Motor neuron (in vitro differentiated cells): ENCODE results near the gene AIMP1. TPM values are rescaled to one million over a fixed set of nuclear protein-coding genes. Genes with fewer than 3 reads are reported as not detected.

Source experiments
- ATAC-seq, 8 experiments: fragments of 200-7000 bp; cut with Tn5 transposase; replicated peaks in 6 of 8; 2 replicates each; pipeline ENCODE4 v1.8.0; 2021; ENCODE audit warnings: mild to moderate bottlenecking in 8 of 8, moderate library complexity in 8 of 8
- H3K27ac ChIP-seq, 2 donors: fragments of 250-450 bp; sonication (Bioruptor Pico); 2 replicates each; pipeline ENCODE4 v1.9.0; 2021; ENCODE audit warnings: antibody characterized with exemption in 2 of 2, mild to moderate bottlenecking in 2 of 2, moderate library complexity in 1 of 2
- H3K4me1 ChIP-seq, 2 donors: fragments of 250-450 bp; sonication (Bioruptor Pico); replicated peaks in 1 of 2; 2 replicates each; pipeline ENCODE4 v1.6.1; 2021; ENCODE audit warnings: antibody characterized with exemption in 2 of 2, mild to moderate bottlenecking in 2 of 2, moderate library complexity in 1 of 2
- H3K4me3 ChIP-seq, 5 donors: fragments of 250-450 bp; sonication (Bioruptor Pico); 2 replicates each; pipeline ENCODE4 v1.9.0; 2021; ENCODE audit warnings: antibody characterized with exemption in 5 of 5, mild to moderate bottlenecking in 5 of 5, moderate library complexity in 4 of 5
- WGBS, 10 experiments: fragments of 450-650 bp; shearing (Covaris generic); methylation state at CpG; one replicate each; pipeline ENCODE4 v1.0.0; 2022; 5-methylcytosine and 5-hydroxymethylcytosine counted together
- in situ Hi-C, 9 experiments: fragments of 400-800 bp; cut with MboI; loops; one replicate each; pipeline ENCODE4 v1.15.0; 2021; ENCODE audit warnings: low sequenced_read_pairs in 9 of 9, low pct_unique_long_range_greater_than_20kb in 2 of 9; ENCODE audit not compliant: unreplicated experiment in 9 of 9
- total RNA-seq, 8 experiments: library from RNA; unstranded; fragments of 300-600 nt; gene quantifications; 2 replicates each; pipeline versions ENCODE4 v1.2.3 to v1.2.4, GENCODE V29; 2022

The AIMP1 gene
- 10 to 100 TPM; 20.5 to 42.9 (median 34.9) TPM for total RNA-seq

DNA sequence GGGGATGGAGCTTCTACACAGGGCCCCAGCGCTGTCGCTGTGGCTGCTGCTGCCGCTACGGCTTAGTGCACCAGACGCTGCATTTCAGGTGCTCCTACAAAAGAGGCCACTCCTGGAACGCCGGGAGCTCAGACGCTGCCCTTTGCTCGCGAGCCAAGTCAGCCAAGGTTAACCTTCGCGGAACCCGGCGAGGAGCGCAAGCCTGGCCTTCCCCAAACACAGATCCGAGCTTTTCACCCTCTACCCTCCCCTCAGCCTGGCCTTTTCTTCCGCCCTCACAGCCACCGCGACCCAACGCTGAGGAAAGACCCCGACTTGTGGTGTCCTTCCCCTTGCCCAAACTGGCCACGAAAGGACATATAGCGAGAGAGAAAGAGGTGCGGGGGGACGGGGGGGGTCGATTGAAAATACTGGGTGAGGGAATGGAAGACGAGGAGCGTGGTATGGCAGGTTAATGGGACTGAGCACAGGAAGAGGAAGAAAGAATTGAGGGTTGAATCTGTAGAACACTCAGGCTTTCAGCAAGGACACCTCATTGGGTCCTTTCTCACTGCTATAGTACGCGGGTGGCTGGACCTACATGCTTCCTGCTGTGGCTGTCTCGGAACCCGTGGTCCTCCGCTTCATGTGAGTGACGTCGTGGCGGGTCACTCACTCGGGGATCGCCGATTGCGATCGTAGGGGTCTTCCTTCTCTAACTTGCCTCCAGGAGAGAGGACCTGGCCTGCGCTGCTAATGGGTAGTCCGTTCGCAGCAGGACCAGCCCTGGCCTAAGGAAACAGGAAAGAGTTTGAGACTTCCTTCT, at the start of gene AIMP1, which contains the start of gene TBCK:
AIMP1 (plus strand) TSS at position 583 of the 805 bp plus-strand sequence. CDS start 8,460 bp downstream, outside the sequence.
TBCK (minus strand) TSS at position 242 of the 805 bp plus-strand sequence. CDS start 7,249 bp downstream, outside the sequence.
- H3K27ac ChIP-seq: peak within 1 kb of the TSS; percentile 99 to 100
- H3K4me3 ChIP-seq: peak within 1 kb of the TSS; percentile 47 to 83 (median 78)
- in situ Hi-C loops: no loop called here
- peaks cover 15 to 18% of the 10 kb centered on the region in 2 donors for H3K4me1 ChIP-seq
- peak; percentile 91 to 96 (median 95) for ATAC-seq
- WGBS, 10 experiments: 0 to 2% (median 0%) methylated on average over 2 to 31 of the region's 44 CpGs; no CpG with 5 or more reads in 3 of the 10 experiments

DNA sequence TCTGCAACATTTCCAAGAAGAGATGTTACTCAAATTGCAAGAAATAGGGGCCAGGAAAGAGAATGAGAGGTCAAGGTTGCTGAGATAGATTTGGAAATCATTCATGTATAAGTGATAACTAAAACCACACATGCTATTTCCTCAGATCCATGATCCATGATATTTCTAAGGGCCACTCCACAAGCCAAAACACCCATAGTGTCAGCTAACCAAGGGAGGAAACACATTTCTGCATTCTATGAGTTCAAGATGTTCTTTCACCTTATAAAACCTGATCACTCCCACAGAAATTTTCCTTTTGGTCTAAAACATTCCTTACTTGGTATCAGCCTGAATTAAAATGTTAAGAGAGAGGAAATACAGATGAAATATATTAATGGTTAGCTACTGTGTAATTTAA, 47.6 kb upstream of the AIMP1 start:
- H3K27ac ChIP-seq: no peak overlapping the region
- H3K4me3 ChIP-seq: no peak overlapping the region
- ATAC-seq: no peak
- in situ Hi-C loops: no loop called here
- no peaks in the 10 kb centered on the region for H3K4me1 ChIP-seq

DNA sequence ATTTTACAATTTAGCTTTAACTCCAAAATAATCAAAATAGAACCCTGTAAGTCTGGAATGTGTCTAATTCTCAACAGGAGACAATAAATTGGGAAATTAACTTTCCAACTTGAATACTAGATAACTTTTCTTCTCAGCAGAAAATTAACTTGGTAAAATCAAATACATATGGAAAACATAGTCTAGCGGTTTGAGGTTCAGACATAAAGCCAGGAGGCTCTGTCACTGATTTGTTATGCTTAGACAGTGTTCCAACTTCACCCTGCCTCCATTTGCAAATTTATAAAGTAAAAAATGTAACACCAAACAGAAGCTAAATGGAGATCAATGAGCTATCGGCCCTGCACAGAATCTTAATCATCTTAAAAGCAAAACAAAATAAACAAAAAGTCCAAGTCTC, 46.6 kb upstream of the AIMP1 start:
- in situ Hi-C loops: no loop called here
- Histone ChIP-seq H3K4me1 (no peaks in the 10 kb centered on the region), H3K4me3 (no peak overlapping the region), H3K27ac (no peak overlapping the region)
- WGBS, 10 experiments: 0 to 100% (median 73%) methylated on average over 1 to 2 of the region's 2 CpGs; no CpG with 5 or more reads in 2 of the 10 experiments
- ATAC-seq: no peak

DNA sequence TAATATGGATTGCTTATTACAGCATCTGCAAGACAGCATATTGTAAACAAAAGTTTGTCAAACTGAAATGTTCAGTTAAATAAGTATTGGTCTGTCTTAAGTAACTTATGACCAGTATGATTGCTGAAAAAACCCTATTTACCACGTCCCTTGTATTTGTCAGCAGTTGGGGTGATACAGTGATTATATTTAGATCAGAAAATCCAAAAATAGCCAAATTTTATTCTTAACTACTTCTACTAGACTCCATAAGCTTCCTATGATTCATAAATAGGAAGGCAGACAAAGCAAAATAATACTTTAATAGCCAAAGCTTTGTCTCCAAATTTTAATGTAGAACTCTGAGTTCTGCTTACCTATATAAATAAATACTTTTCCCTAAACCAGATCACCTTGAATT, 45.6 kb upstream of the AIMP1 start:
- in situ Hi-C loops: no loop called here

DNA sequence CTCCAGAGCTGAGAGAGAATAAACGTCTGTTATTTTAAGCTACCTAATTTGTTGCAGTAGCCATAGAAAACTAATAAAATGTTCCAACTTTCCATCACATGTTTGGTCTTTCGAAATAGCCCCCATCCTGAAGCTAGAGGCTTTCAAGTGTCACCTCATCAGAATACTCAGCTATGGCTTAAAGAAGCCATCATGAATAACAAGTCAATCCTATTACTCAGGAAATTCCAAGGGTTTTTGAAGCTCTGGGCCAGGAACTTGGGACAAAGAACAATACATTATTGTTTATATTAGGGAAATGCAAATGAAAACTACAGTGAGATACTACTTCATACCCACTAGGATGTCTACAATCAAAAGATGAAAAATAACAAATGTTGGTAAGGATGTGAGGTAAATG, 42.5 kb upstream of the AIMP1 start:
- H3K4me3 ChIP-seq: no peak overlapping the region
- no peak overlapping the region for H3K27ac ChIP-seq
- in situ Hi-C loops: no loop called here
- WGBS, 10 experiments: 17 to 100% (median 89%) methylated on average over 1 to 2 of the region's 2 CpGs; no CpG with 5 or more reads in 2 of the 10 experiments
- ATAC-seq: no peak
- H3K4me1 ChIP-seq: no peaks in the 10 kb centered on the region

More for the DNA sequence above, 45.6 kb upstream of the AIMP1 start:
- no peak overlapping the region for H3K4me3 ChIP-seq
- ATAC-seq: no peak
- H3K27ac ChIP-seq: no peak overlapping the region
- 67 to 100% (median 89%) methylated on average over 1 of the region's 1 CpG; no CpG with 5 or more reads in 1 of the 10 experiments for WGBS, 10 experiments
- H3K4me1 ChIP-seq: no peaks in the 10 kb centered on the region

DNA sequence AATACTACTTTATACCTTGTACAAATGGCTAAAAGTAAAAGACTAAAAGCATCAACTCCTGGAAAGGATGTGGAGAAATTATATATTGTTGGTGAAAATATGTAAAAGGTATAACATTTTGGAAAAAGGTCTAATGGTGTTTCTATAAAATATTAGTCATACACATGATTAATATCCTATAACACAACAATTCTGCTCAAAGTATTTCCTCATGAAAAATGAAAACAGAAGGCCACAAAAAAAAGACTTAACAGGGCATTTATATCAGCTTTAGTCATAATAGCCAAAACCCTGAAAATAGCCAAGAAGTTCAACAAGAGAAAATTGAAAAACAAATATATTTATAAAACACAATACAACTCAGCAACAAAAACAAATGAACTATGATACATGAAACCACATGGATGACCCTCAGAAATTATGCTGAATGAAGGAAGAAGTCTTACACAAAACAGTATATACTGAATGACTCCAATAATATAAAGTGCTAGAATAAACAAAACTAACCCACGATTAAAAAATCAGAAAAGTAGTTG, 39.1 kb upstream of the AIMP1 start:
- in situ Hi-C loops: no loop called here
- H3K4me1 ChIP-seq: no peaks in the 10 kb centered on the region
- H3K27ac ChIP-seq: no peak overlapping the region
- WGBS, 10 experiments: 33 to 100% (median 80%) methylated on average over 1 of the region's 1 CpG; no CpG with 5 or more reads in 1 of the 10 experiments
- H3K4me3 ChIP-seq: no peak overlapping the region
- ATAC-seq: no peak

DNA sequence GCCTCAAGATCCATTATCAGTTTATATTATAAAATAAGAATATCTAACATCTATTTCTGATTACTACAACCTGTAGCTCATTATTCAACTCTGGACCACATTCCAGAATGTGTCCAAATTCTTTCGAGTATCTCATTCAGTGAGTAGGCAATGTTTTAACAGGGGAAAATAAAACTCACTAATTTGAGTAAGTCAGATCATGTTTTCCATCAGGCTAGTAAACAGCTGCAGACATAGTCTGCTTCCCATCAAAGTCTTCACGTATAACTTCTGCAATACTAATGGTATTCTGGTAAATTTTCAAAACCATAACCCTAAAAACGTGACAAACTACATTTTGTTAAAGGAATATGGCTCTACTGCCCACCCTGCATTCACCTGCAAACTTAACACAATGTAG, 32.1 kb upstream of the AIMP1 start:
- in situ Hi-C loops: no loop called here
- H3K27ac ChIP-seq: no peak overlapping the region
- H3K4me1 ChIP-seq: no peaks in the 10 kb centered on the region
- WGBS, 10 experiments: 14 to 100% (median 82%) methylated on average over 1 to 3 of the region's 3 CpGs
- no peak overlapping the region for H3K4me3 ChIP-seq
- no peak for ATAC-seq

DNA sequence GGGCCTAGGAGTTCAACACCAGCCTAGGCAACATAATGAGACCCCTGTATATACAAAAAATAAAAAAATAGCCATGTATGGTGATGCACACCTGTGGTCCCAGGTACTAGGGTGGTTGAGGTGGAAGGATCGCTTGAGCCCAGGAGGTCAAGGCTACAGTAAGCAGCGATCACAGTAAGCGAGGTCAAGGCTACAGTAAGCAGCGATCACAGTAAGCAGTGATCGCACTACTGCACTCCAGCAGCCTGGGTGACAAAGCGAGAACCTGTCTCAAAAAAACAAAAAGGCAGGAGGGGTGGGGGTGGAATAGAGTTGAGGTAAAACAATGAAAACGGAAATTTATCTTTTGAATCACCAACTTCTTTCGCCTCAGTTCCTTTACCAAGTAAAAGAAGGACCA, 29.7 kb upstream of the AIMP1 start:
- WGBS, 10 experiments: 90 to 100% (median 96%) methylated on average over 1 to 8 of the region's 8 CpGs; no CpG with 5 or more reads in 1 of the 10 experiments
- Histone ChIP-seq H3K4me1 (no peaks in the 10 kb centered on the region), H3K27ac (no peak overlapping the region), H3K4me3 (no peak overlapping the region)
- in situ Hi-C loops: no loop called here
- ATAC-seq: no peak

DNA sequence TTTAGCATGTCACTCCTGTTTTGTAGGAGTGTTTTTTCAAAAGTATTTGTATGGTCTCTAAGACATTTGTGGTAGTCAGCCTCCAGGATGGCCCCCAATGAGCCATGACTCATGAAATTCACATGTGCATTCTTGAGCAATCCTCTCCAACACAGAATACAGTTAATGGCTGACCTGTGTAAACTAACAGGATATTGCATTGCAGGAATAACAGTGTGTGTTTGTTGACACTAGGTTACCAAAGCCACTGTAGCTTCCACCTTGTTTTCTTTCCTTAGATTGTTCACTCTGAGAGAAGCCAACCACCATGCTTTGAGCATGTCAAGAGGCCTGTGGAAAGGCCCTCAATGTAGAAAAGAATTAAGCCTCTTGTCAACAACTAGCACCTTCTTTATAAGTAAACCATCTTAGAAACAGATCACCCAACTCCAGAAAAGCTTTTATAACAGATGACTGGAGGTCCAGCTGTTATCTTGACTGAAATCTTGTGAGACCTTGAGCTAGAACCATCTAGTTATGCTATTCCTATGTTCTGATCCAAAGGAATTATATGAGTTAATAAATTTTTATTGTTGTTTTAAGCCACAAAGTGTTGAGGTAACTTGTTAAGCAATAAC, 28.9 kb upstream of the AIMP1 start:
- in situ Hi-C loops: no loop called here
- ATAC-seq: peak in 6 of 8 experiments; percentile 32 to 99 (median 65)
- H3K4me3 ChIP-seq: no peak overlapping the region
- H3K4me1 ChIP-seq: no peaks in the 10 kb centered on the region
- no peak overlapping the region for H3K27ac ChIP-seq

DNA sequence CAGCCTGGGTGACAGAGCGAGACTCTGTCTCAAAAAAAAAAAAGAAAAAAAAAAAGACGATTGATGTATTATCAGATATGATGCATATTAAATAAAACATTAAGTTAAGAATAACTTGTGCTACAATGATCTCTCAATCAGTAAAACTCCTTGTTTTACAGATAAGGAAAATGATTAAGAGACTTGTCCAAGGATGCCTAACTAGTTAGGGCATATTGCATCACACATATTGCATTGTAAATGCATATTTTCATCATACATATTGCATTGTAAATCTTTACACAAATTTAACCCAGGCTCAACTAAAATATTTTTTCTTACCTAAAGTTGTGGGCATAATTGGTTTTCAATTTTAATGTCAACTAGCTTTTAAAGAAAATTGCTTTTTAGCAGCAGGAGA, 26.6 kb upstream of the AIMP1 start:
- no peak for ATAC-seq
- 72 to 100% (median 100%) methylated on average over 1 to 2 of the region's 2 CpGs; no CpG with 5 or more reads in 4 of the 10 experiments for WGBS, 10 experiments

DNA sequence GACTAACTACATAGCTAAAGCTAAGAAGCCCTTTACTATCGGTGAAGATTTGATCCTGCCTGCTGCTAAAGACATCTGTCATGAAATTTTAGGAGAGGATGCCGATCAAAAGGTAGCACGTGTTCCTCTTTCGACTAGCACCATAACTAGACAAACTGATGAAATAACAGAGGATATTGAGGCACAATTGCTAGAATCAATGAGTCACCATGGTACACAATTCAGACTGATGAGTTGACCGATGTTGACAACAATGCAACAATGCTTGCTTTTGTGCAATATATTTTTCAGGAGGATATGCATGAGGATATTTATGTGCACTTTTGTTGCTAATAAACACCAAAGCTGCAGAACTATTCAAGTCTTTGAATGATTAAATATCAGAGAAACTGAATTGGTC, 24.7 kb upstream of the AIMP1 start:
- Histone ChIP-seq H3K4me1 (no peaks in the 10 kb centered on the region), H3K4me3 (no peak overlapping the region), H3K27ac (no peak overlapping the region)
- ATAC-seq: no peak
- in situ Hi-C loops: no loop called here
- WGBS, 10 experiments: 67 to 100% (median 94%) methylated on average over 1 to 5 of the region's 5 CpGs; no CpG with 5 or more reads in 2 of the 10 experiments

More for the DNA sequence above, 26.6 kb upstream of the AIMP1 start:
- Histone ChIP-seq H3K4me1 (no peaks in the 10 kb centered on the region), H3K27ac (no peak overlapping the region), H3K4me3 (no peak overlapping the region)
- in situ Hi-C loops: no loop called here

DNA sequence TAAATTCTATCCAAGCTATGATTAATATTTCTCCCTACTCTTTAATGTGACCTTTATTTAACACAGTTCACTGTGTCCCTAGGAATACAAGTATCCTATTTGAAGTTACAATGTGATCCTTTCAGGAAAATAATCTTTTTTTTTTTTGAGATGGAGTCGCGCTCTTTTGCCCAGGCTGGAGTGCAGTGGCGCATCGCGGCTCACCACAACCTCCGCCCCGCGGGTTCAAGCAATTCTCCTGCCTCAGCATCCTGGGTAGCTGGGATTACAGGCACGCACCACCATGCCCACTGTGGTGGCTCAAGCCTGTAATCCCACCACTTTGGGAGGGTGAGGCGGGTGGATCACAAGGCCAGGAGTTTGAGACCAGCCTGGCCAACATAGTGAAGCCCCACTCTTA, 22.3 kb upstream of the AIMP1 start:
- Histone ChIP-seq H3K4me3 (no peak overlapping the region), H3K27ac (no peak overlapping the region), H3K4me1 (no peaks in the 10 kb centered on the region)
- in situ Hi-C loops: no loop called here
- ATAC-seq: no peak
- 90 to 100% (median 98%) methylated on average over 1 to 10 of the region's 10 CpGs; no CpG with 5 or more reads in 2 of the 10 experiments for WGBS, 10 experiments

DNA sequence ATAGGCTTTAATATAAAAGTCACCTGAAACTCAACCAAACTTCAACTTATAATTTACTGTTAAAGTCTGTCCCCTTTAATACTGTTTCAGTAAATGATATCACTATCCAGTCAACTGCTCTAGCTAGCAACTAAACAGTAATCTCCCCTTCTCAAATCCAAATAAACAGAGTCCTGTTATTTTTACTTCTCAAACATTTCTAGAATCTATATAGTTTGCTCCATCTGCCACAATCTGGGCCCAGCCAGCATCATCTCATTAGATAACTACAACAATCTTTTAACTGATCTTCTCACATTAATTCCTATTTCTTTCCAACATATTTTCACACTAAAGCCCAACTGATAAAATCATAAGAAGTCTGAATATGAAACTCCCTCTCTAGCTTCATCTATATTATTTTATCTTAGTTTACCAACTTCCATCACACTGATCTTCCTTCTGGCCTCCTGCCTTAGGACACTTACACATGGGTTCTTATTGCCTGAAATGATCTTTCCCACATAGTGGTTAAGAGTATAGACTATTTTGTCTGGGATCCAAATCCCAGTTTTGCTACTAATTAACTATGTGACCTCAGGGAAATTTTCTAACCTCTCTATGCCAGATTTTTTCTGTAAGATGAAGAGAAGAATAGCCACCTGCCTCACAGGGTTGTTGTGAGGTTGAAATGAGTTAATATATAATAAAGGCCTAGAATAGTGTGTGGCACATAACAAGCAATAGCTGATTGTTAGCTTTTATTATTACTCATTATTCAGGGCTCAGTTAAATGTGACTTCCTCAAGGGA, 18.9 kb upstream of the AIMP1 start:
- no peak overlapping the region for H3K27ac ChIP-seq
- in situ Hi-C loops: no loop called here
- H3K4me1 ChIP-seq: no peaks in the 10 kb centered on the region
- ATAC-seq: no peak
- no peak overlapping the region for H3K4me3 ChIP-seq
